OCI-LY3 (cell line): ENCODE measurements around the gene C19orf81.

Source experiments
- CTCF ChIP-seq: fragments of 200-600, 300-600 bp; sonication (generic); IDR thresholded peaks from 2 replicates; pipeline ENCODE4 v1.5.1; 2014; ENCODE audit warnings: antibody characterized with exemption, low read length, low read depth
- EZH2phosphoT487 ChIP-seq: fragments of 200-600 bp; shearing (Covaris generic); IDR thresholded peaks from 2 replicates; pipeline ENCODE4 v1.6.1; 2018; ENCODE audit warnings: antibody characterized with exemption, mixed run types, low read depth

GRCh38 chr19:50686310-50687032 lies 37.2 kb downstream of the C19orf81 start:
- TF ChIP-seq CTCF (no peak), EZH2phosphoT487 (no peak)
